ENCODE data around the gene SAMD4A.

GRCh38 chr14:54738009-54738408 lies 171.1 kb downstream of the SAMD4A start:
- no peak for TF ChIP-seq CTCF (IDR thresholded peaks at IDR 0.05)
- no peak for TF ChIP-seq POLR2A (IDR thresholded peaks at IDR 0.05)
- TF ChIP-seq POLR2AphosphoS5 (IDR thresholded peaks at IDR 0.05): no peak

Measured in transverse colon (tissue), 4 donors.